Esophagus muscularis mucosa (tissue), 4 donors: ENCODE results near the gene MRPL50. TPM values are rescaled to one million over a fixed set of nuclear protein-coding genes. Genes with fewer than 3 reads are reported as not detected.

Experiments used
- DNase-seq: peaks from one replicate; pipeline ENCODE4 v3.0.0-alpha.2; 2017; ENCODE audit errors: extremely low spot score
- H3K27ac ChIP-seq, 4 donors: fragments of 200-600 bp; sonication (generic); replicated peaks in 1 of 4; 1 replicate in 3 of 4; 2 replicates in 1 of 4; pipeline ENCODE4 v1.5.1; 2016 to 2019; ENCODE audit warnings: mild to moderate bottlenecking in 1 of 4
- H3K27me3 ChIP-seq, 4 donors: fragments of 200-600 bp; sonication (generic); one replicate each; pipeline versions ENCODE4 v1.5.1 to v1.6.0; 2016 to 2019
- H3K36me3 ChIP-seq, 4 donors: fragments of 200-600 bp; sonication (generic); one replicate each; pipeline ENCODE4 v1.5.1; 2016 to 2019
- H3K4me1 ChIP-seq, 4 donors: fragments of 200-600 bp; sonication (generic); one replicate each; pipeline ENCODE4 v1.5.1; 2016 to 2019
- H3K4me3 ChIP-seq, 4 donors: fragments of 200-600 bp; sonication (generic); 1 replicate in 2 of 4; 2 replicates in 2 of 4; pipeline ENCODE4 v1.5.1; 2016 to 2019; ENCODE audit warnings: mild to moderate bottlenecking in 4 of 4, moderate library complexity in 1 of 4
- H3K9me3 ChIP-seq, 4 donors: fragments of 200-600 bp; sonication (generic); 1 replicate in 3 of 4; 2 replicates in 1 of 4; pipeline ENCODE4 v1.5.1; 2016 to 2019
- EP300 ChIP-seq: sonication (generic); formaldehyde crosslinking; IDR thresholded peaks from one replicate; pipeline ENCODE4 v1.6.1; 2017; ENCODE audit warnings: antibody characterized with exemption
- POLR2A ChIP-seq: fragments of 450-650 bp; IDR thresholded peaks from one replicate; pipeline ENCODE4 v1.6.1; 2017; ENCODE audit warnings: antibody characterized with exemption, moderate library complexity, mild to moderate bottlenecking, low read depth
- POLR2AphosphoS5 ChIP-seq, 2 donors: sonication (generic); formaldehyde crosslinking; IDR thresholded peaks; one replicate each; pipeline ENCODE4 v1.6.1; 2017; ENCODE audit warnings: antibody characterized with exemption in 2 of 2
- WGBS: methylation state at CpG from one replicate; pipeline ENCODE4 v1.1.5; 2018; 5-methylcytosine and 5-hydroxymethylcytosine counted together
- intact Hi-C: fragments of 100-400 bp; cut with DNase I; formaldehyde crosslinking; loops from one replicate; pipeline ENCODE4 v1.15.1; 2023
- total RNA-seq, 4 donors: library from RNA; depleted of rRNA; stranded (reverse); fragments of >200 nt; gene quantifications; one replicate each; pipeline versions ENCODE4 v1.1.0 to v1.2.1, GENCODE V29; 2016
- TF ChIP-seq, protein P1 (sequence below), 3 experiments: fragments of 200-600 bp in 2 of 3; fragments of 450-650 bp in 1 of 3; sonication (generic) in 2 of 3; IDR thresholded peaks; one replicate each; pipeline ENCODE4 v1.5.1; 2017 to 2019; ENCODE audit warnings: antibody characterized with exemption in 3 of 3, mild to moderate bottlenecking in 2 of 3, moderate library complexity in 1 of 3

The MRPL50 gene
- total RNA-seq, 4 donors from 2014 or later: 8.3 to 12.9 (median 10.4) TPM

DNA sequence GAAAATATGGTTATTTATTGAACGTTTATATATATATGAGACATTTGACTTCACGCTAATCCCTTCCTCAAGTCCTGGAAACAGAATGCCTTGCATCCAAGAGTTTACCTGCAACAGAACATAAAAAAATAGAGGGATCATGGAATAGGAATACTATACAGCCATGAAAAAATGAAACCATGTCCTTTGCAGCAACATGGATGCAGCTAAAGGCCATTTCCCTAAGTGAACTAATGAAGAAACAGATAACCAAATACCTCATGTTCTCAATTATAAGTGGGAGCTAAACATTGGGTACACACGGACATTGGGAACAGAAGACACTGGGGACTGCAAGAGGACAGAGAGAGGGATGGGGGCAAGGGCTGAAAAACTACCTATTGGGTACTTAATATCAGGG is 26.6 kb downstream of the MRPL50 start:
- DNase-seq: no peak
- 93% methylated on average over 3 of the region's 3 CpGs for WGBS
- no peaks in the 10 kb centered on the region for H3K36me3 ChIP-seq
- H3K4me1 ChIP-seq: no peaks in the 10 kb centered on the region
- H3K4me3 ChIP-seq: no peak overlapping the region
- H3K27ac ChIP-seq: no peak overlapping the region
- no peaks in the 10 kb centered on the region for H3K9me3 ChIP-seq
- intact Hi-C loops: no loop called here
- no peak for TF ChIP-seq EP300
- no peak for TF ChIP-seq POLR2AphosphoS5 (IDR thresholded peaks at IDR 0.05)
- TF ChIP-seq POLR2A: no peak
- TF ChIP-seq, protein P1, sequence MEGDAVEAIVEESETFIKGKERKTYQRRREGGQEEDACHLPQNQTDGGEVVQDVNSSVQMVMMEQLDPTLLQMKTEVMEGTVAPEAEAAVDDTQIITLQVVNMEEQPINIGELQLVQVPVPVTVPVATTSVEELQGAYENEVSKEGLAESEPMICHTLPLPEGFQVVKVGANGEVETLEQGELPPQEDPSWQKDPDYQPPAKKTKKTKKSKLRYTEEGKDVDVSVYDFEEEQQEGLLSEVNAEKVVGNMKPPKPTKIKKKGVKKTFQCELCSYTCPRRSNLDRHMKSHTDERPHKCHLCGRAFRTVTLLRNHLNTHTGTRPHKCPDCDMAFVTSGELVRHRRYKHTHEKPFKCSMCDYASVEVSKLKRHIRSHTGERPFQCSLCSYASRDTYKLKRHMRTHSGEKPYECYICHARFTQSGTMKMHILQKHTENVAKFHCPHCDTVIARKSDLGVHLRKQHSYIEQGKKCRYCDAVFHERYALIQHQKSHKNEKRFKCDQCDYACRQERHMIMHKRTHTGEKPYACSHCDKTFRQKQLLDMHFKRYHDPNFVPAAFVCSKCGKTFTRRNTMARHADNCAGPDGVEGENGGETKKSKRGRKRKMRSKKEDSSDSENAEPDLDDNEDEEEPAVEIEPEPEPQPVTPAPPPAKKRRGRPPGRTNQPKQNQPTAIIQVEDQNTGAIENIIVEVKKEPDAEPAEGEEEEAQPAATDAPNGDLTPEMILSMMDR (IDR thresholded peaks at IDR 0.05): no peak
- H3K27me3 ChIP-seq: no peaks in the 10 kb centered on the region

DNA sequence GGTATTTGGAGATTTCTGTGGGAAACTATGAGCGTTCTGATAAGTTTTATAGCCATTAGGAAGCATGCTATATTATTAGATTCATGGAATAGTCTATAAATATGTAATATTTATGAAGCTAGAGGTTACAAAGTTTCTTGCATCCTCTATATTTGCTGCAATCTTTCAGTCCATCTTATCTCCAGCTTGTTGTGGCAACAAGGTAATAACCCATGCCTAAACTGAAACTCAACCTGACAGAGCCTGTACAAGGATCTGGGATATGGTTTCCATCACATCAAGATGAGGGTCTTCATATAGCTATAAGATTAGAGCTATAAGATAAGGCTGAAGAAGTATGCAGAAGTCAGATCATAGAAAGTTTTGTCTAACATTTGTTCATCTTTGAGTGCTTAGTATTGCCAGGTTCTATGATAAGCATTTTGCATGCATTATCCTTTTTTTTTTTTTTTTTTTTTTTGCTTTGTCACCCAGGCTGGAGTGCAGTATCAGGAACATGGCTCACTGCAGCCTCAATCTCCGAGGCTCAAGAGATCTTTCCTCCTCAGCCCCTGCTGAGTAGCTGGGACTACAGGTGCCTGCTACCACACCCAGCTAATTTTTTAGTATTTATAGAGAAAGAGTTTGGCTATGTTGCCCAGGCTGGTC is 28.4 kb downstream of the MRPL50 start:
- Histone ChIP-seq H3K27me3 (no peaks in the 10 kb centered on the region), H3K4me1 (no peaks in the 10 kb centered on the region), H3K9me3 (no peaks in the 10 kb centered on the region), H3K36me3 (no peaks in the 10 kb centered on the region), H3K4me3 (no peak overlapping the region), H3K27ac (no peak overlapping the region)
- TF ChIP-seq EP300 (no peak), POLR2AphosphoS5 (IDR thresholded peaks at IDR 0.05) (no peak), POLR2A (no peak)
- TF ChIP-seq, protein P1 (IDR thresholded peaks at IDR 0.05): no peak
- WGBS: 90% methylated on average over 2 of the region's 2 CpGs
- intact Hi-C loops: no loop called here
- DNase-seq: no peak

DNA sequence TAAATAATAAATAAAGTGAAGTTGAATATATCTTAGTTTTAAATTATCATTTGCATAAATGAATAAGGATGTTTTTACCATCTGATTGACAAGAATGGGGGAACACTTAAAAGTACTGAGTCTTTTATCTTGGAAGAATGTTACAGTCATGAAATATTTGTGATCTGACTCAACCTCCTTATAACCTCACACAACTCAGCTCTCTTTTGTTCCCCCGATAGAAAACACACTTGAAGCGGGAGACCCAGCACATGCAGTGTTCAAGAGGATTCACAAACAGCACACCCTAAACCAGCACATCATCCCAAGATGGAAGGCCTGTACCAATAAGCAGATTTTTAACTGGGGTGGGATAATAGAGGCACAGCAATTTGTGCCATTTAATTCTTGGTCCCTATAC is 29.1 kb downstream of the MRPL50 start:
- intact Hi-C loops: no loop called here
- Histone ChIP-seq H3K27ac (no peak overlapping the region), H3K27me3 (no peaks in the 10 kb centered on the region), H3K4me3 (no peak overlapping the region), H3K36me3 (no peaks in the 10 kb centered on the region), H3K4me1 (no peaks in the 10 kb centered on the region), H3K9me3 (no peaks in the 10 kb centered on the region)
- TF ChIP-seq EP300: no peak
- TF ChIP-seq, protein P1 (IDR thresholded peaks at IDR 0.05): no peak
- 96% methylated on average over 2 of the region's 2 CpGs for WGBS
- DNase-seq: no peak

DNA sequence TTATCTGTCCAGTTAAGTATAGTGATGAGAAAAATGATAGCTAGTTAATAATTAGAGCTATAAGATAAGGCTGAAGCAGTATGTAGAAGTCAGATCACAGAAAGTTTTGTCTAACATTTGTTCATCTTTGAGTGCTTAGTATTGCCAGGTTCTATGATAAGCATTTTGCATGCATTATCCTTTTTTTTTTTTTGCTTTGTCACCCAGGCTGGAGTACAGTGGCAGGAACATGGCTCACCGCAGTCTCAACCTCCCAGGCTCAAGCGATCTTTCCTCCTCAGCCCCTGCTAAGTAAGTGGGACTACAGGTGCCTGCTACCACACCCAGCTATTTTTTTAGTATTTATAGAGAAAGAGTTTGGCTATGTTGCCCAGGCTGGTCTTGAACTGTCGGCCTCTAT is 31.1 kb downstream of the MRPL50 start:
- Histone ChIP-seq H3K4me1 (no peaks in the 10 kb centered on the region), H3K9me3 (no peaks in the 10 kb centered on the region), H3K36me3 (no peaks in the 10 kb centered on the region), H3K27me3 (no peaks in the 10 kb centered on the region), H3K4me3 (no peak overlapping the region), H3K27ac (no peak overlapping the region)
- WGBS: 95% methylated on average over 3 of the region's 3 CpGs
- DNase-seq: no peak
- intact Hi-C loops: no loop called here
- TF ChIP-seq EP300 (no peak), POLR2A (no peak), POLR2AphosphoS5 (IDR thresholded peaks at IDR 0.05) (no peak)
- TF ChIP-seq, protein P1 (IDR thresholded peaks at IDR 0.05): no peak
